ENCODE data around the gene DBNL.

DBNL gene

DNA sequence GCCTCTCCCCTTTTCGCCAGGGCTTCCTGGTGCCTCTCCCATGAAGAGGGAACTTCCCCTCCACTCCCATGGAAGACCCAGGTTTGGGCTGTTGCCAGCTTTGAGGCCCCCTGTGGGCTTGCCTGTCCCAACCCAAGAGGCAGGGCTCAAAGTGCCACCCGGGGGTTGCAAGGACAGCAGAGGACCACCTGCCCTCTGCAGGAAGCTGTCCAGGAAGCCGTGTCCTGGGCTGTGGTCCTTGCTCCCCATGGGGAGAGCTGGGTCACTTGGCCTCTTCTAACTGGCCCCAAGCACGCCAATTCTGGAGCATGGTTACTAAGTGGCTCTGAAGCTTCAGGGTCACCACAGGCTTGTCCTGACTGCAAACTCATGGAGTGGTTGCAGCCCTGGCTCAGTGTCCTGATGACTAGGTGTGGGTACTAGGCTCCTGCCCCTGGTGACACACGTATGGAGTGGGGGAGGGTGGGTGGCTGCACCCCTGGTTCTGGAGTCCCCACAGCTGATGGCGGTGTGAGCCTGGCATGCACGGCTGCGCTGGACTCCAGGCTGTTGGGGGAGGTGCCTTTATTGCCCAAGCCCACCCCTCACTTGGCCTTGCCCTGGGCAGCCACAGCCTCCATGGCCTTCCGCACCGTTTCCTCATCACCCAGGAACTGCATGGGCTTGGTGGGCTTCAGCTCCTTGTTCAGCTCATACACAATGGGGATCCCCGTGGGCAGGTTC lies 17.8 kb downstream of the DBNL start:
- no peak for DNase-seq

DNA sequence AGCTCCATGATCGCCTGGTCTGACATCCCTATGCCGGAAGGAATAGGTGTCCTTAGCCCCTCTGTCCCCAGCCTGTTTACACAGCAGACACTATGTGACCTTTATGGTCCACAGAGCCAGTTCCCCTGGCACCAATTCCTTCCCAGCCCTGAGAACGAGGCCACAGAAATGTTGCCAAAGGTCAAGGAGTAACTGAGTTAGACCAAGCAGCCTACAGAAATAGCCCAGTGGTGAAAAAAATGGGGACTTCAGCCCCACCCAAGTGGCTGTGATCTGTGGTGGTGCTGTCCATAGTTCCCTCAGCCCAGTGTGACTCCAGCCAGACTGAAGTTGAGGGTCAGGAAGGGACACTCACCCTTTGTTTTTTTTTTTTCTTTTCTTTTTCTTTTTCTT lies 18.4 kb downstream of the DBNL start:
- DNase-seq = no peak

DNA sequence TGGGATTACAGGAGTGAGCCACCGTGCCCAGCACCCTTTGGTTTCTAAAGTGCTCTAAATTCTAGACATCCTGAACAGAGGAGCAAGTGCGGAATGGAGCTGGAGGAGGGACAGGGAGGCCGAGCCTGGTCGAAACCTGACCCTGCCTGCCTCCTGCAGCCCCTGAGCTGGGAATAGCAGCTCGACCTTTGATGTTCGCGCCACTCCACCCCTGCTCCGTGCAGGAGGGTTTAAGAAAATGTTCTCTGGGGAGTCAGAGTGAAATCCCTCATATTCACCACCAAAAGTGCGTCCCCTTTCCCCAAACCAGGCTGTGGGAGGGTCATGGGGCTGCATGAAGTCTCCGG lies 19.0 kb downstream of the DBNL start:
- no peak for DNase-seq

DNA sequence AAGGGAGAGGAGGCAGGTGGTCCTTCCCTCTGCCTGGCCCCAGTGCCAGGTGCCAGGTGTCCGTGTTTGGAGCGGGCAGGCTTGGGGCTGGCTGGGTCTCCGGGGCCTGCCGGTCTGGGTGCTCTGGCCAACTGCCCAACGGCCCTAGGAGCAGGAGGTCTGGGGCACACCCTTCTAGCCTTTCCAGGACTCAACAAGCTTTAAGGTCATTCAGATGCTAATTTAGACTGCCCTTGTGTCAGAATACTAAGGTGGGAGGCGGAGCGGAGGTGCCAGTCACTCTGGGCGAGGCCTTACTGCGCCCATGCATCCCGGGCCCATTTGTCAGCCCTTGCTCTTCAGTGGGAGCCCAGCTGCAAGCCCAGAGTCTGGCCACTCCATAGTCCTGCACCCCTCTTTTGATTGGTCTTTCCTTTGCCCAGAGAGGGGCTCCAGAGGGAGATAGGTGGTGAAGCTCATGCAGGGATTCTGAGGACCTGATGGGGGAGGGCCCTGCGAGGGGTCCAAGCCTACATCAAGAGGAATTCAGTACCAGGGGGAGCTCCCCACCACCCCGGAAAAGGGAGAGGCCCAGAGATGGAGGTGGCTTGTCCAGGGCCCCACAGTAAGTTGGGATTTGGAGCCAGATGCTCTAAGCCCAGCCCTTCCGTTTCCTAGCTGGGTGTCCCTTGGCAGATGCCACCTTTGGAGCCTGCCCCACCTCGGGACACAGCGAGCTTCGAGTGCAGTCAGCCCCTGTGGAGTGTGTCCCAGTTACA lies 19.6 kb downstream of the DBNL start:
- DNase-seq = no peak

DNA sequence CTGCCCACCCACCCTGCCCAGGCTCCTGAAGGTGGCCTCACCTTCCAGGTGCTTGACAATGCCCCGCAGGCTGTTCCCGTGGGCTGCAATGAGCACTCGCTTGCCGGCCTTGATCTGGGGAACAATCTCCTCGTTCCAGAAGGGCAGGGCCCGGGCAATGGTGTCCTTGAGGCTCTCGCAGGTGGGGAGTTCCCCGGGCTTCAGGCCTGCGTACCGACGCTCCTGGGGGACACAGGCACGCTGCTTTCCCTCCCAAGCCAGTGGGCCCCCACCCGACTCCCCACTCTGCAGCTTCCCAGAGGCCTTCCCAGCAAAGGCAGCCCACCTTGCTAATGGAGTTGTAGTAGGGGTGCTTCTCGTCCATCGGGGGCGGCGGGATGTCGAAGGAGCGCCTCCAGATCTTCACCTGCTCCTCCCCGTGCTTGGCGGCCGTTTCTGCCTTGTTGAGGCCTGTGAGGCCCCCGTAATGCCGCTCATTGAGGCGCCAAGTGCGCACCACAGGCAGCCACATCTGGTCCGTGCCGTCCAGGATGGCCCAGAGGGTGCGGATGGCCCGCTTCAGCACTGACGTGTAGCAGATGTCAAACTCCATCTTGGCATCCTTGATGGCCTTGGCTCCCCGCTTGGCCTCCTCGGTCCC lies 20.4 kb downstream of the DBNL start:
- no peak for DNase-seq

DNA sequence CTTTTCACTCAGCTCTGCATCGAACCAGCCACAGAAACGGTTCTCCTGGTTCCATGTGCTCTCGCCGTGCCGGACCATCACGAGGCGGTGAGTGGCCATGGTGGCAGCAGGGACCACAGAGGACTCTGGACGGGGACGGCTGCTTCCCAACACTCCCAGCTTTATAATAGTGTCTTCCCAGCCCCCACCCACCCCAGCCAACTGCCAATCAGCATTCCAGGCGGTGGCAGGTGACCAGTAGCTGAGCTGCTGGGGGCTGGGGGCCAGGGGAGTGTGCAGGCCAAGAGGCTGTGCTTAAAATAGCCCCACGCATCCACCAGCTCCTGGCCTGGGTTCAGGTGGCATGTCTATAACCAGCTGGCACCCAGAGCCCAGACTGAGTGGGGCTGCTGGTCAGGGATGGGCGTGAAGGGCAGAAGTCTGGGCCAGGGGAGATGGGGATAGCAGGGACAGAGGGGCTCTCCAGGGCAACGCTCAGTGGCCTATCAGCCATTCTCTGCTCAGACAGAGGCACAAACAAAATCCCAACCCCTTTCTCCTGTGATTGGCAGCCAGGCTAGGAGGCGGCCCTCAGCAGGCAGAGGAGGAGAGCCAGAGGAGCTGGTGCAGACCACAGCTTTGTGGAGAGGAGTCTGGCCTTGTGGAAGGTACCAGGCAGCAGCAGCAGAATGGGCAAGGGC lies 21.1 kb downstream of the DBNL start, which contains the start of gene PGAM2:
PGAM2 (minus strand) TSS at position 137 of the 680 bp plus-strand sequence; CDS start at position 99, 38 bp downstream.
- no peak for DNase-seq

DNA sequence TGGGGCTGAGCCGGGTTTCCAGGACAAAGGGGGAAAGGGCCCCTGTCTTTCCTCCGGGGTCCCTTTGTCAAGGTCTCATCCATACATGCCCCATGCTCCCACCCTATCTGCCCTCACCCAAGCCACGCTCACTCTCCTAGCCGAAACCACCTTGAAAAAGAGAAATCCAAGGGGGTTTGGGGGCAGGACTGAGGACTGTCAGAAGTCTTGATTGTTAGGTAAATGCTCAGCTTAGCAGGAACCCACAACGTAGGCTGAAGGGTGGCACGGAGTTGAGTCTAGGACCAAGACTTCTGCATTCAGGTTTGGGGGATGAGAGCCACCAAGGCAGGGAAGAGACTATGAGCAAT lies 21.6 kb downstream of the DBNL start:
- DNase-seq = no peak

DNA sequence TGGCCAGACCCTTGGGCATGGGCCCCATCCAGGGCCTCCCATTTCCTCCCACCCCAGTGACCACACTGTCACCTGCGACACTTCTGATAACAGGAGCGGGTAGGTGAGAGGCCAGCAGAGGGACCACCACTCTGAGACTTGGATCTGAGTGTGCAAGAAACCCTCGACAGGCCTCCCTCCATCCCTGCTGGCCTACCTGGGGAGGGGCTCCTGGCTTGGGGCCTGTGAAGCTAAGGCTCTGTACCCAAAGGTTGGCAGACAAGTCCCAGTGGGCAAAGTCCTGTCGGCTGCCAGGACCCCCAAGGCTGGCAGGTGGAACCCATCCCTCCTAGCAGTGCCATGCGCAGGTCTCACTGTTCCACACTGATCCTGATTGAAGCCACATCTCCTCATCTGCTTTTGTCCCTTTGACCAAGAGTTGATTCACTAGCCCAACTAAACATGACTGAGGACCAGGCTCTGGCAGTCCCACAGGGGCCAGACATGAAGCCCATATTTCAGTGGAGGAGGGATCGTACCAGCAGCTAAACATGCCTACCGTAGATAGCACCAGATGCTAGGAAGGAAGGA lies 22.1 kb downstream of the DBNL start:
- no peak for DNase-seq

DNA sequence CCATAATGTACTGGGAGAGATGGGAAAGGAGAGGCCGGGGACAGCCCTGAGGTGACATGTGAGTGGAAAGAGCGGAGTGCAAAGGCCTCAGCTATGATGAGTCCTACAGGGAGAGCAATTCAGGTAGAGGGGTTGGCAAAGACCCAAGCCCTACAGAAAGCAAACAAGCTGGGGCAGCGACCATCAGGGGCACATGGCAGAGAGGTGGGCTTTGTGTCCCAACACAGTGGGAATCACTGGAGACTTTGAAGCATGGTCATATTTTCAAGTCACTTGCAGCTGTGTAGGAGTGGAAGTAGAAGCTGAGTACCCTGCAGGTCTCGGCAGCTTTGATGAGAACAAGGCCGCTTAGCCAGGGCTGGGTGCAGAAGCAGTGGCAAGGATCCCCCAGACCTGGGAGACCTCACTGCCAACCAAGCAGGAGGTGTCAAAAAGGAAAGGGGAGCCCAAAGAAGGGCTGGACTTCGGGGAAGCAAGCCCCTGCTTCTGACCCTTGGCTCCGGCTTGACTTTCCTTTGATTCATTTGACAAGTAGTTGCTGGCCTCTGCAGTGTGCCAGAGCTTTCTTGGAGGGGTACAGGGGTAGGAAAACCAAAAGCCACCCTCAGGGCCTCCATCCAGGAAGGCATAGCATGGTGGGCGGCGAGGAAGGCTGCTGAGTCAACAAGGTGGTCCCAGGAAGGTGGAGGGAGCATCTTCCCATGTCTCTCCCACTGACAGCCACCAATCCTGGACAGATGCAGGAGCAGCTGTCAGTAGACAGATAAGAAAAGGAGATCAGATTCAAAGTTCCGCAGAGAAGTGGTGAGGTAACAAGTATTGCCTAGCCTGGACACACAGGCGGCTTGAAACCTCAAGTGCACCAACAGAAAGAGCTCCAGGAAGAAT lies 22.8 kb downstream of the DBNL start:
- DNase-seq = no peak

DNA sequence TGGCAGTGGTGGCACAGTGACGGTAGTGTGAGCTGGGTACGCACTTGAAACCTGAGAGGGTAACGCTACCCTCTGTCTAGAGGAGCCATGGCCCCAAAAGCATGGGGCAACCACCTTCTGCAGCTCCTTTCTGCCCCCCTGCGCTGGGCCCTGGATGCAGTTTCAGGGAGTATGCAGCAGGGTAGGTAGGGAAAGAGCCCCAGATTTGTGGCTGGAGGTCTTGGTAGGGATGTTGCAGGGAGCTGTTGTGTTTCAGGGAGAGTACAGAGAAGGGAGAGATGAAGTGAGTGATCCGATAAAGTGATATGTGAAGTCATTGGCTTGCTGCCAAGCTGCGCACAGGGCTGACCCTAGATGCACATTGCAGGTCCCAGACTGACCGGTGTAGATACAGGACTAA lies 23.6 kb downstream of the DBNL start:
- DNase-seq = no peak

DNA sequence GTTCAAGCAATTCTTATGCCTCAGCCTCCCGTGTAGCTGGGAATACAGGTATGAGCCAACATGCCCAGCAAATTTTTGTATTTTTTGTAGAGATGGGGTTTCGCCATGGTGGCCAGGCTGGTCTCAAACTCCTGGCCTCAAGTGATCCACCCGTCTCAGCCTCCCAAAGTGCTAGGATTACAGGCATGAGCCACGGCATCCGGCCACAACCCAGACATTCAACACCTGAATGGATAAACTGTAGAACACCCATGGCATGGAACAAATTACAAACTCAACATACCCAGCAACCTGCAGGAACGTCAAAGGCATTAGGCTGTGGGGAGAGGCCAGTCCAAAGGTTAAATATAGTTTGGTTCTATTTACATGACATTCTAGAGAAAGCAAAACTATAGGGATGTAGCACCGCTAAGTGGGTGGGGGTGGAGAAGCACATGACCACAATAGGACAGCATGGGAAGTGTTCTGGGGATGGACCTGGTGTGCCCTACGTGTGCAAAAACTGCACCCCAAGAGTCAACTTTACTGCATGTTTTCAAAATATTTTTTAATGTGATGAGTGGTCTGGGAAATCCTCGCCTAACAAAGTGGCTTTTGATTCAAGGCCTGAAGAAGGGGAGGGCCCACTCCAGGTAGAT lies 27.3 kb downstream of the DBNL start:
- DNase-seq = no peak

DNA sequence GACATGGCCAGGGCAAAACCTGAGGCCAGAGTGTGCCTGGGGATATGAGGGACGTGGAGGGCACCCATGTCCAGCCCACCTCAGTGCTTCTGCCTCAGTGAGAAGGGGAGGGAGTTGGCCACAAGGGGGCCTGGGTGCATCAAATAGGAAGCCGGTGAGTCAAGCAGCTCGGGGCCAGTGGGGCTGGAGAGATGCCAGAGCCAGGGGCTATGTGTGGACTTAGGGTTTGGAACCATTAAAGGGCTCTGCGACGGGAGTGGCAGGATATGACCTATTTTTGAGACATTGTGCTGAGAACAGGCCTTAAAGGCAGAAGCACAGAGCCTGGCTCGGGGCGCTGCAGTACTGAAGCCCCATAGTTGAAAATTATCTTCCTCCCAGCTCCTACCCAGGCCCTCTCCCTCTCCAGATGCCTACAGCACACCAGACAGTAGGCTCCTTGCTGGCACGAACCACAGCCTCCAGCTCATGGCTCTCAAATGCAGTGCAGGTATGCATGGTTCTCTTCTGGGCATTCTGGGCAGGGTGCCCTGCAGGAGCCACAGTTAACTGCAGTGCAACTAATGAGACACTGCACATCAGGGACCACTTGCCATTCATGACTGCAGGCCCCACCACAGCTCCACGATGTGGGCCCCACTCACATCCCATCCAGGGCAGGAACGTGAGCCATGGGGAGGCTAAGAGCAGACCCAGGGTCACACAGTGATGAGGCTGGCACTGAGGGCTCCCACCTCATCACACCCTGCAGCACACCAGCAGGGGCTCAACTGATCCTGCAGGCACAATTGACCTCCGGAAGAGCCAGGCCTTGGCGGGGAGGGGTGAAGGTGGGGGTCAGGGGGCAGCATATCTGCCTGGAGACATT lies 28.1 kb downstream of the DBNL start:
- peak; percentile 75 for DNase-seq

DNA sequence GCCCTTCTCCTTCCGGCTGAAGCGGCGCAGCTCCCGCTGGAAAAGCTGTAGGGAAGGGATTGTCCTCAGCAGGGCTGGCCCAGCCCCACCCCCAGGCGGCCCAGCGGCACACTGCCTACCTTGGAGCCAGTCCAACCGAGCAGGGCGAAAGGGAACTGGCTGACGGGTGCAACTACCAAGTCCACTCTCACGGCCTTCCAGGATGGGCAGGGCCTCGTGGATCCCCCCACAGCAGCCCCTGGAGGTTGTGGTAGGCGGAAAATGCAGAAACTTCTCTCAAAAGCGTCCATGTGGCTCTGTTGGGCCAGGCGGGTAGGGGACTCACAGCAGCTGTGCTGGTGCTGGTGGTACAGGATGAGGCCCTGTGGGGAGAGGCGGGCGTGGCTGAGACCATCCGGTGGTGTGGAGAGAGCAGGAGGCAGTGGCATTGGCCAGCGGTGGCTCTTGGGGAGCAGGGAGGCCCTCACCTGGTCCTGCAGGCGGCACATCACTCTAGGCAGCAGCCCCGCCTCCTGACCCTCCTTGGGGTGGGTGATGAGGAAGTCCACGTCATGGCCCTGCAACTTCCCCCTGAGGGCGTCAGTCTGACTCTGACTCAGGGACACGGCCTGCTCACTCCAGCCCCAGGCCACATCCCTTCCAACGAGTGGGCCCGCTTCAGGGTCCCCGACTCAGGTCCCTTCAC lies 29.3 kb downstream of the DBNL start:
- DNase-seq = peak; percentile 38

DNA sequence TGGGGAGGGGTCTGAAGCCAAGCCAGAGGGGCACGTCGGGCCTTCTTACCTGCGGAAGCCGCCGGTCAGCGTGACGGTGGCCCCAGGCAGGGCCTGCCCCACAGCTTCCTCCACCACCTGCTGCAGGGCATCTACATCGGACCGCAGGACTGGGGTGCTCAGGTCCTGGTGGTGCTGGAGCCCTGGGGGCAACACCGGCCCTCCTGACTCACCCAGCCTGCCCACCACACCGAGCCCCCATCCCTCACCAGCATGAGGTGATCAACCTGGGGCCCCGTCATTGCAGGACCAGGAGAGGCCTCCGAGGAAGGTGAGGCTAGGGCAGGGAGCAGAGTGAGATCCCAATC lies 29.8 kb downstream of the DBNL start:
- DNase-seq = no peak

DNA sequence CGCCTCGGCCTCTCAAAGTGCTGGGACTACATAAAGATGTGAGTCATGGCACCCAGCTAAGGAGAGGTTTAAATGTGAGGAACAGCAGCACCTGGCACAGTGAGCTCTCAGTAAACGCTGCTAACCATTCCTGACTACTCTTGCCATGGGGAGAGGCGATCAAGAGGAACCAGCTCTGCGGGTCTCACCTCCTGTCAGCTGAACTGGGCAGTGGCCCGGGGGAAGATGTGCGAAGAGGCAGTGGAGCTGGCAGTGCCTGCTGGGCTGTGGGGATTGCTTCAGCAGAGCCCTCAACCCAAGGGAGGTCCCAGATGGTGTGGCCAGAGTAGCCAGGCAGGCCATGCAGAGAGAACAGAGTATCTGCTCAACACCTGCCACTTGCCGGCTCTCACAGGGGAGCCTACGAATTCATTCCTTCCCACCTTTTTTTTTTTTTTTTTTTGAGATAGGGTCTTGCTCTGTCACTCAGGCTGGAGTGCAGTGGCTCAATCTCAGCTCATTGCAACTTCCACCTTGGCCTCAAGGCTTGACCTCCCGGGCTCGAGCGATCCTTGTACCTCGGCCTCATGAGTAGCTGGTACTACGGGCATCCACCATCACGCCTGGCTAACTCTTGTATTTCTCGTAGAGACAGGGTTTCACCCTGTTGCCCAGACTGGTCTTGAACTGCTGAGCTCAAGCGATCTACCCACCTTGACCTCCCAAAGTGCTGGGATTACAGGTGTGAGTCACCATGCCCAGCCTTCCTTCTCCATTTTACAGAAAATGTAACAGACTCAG lies 31.0 kb downstream of the DBNL start:
- no peak for DNase-seq

DNA sequence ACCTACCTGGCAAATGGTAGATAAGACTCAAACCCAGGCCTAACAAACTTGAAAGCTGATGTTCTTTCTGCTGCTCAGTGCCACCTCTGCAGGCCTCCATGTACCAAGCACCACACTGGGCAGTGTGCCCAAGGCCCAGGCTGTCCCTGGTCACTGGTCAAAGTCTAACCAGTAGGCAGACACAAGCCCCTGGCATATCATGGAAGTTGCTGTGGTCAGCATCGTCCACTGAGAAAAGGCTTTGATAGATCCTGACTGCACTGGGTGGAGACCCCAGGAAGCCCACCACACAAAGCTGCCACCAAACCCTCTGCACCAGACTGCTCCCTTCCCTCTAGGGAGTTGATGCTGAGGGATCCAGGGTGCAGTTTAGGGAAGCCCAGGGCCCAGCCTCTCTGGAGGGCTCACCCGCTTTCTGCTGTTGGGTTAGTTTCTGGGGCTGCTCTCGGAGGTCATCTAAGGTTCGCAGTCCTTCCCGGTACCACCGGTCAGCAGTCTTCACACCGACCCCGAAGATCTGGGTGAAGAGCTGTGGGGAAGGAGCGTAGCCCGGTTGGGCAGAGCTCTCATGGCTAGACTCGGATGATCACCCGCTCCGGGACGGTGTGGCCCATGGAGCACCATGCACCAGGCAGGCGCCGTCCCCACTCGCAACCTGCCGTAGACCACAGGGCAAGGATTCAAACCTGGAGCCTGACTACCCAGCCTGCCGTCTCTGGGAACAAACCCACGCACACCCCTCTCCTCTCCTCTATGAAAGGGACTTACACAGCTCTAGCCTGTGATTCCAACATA lies 31.8 kb downstream of the DBNL start:
- DNase-seq = no peak

DNA sequence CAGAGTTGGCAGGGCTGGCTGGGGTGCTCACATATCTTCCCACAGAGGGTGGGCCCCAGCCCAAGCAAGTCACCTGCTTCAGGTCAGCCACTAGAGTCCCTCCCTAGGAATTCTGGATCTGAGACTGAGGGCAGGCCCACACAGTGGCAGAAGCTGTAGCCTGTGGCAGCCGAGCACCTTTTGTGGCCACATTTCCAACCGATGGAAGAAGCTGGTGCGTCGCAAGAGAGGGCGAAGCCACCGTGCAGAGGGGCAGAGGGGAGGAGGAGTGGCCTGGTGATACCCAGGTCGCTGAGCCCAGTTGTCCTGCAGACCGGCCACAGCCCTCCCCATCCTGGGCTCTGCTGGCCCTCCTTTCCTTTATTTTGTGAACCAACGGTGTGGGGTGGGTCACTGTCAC lies 32.6 kb downstream of the DBNL start:
- no peak for DNase-seq

DNA sequence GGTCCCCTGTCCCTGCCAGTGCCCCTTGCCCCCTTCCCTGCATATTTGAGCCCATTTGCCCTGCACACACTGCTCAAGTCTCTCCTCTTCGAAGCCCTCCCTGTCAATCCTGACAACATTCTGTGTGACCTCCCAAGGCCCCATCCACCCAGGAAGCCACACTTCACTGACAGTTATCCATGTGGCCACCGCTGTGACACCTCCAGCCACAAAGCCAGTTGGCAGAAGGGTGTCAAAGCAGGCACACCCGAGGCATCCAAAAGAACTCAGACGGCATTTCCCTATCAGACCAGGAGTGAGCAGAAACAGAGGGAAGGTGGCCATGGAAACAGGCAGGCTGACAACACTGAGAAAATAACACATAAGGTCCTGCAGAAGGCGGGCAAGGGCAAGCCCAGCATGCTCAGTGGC lies 33.2 kb downstream of the DBNL start:
- DNase-seq = no peak

DNA sequence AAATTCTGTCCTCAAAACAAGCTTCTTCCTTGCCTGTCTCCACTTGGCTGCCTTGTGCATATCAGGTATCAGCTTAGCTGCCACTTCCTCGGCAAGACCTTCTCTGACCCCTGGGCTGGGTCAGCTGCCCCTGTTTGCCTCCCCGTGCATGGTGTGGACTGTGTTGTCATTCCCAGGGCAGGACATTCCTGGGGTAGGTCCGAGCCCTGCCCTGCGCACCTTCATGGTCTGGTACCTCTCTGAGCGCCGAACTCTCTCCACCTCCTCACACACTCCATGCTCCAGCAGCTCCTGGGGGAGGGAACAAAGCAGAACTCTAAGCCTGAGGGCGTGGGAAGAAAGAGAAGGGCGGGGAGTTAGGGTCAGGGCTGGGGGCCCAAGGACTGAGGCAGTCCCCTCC lies 34.0 kb downstream of the DBNL start:
- DNase-seq = no peak

All from 8988T (cell line).